Gastrocnemius medialis (tissue), 4 donors: ENCODE data around the gene FAM163B. TPM values are rescaled to one million over a fixed set of nuclear protein-coding genes. Genes with fewer than 3 reads are reported as not detected.

ENCODE experiments used
- ATAC-seq, 2 donors: fragments of 150-250 bp; one replicate each; pipeline ENCODE4 v1.9.1; 2016
- DNase-seq, 2 donors: peaks; one replicate each; pipeline ENCODE4 v3.0.0-alpha.2; 2019
- H3K27ac ChIP-seq, 4 donors: fragments of 200-600 bp; sonication (generic); 1 replicate in 1 of 4; 2 replicates in 3 of 4; pipeline ENCODE4 v1.5.1; 2016 to 2018; ENCODE audit warnings: mild to moderate bottlenecking in 2 of 4, moderate library complexity in 1 of 4
- H3K27me3 ChIP-seq, 3 donors: fragments of 200-600 bp; sonication (generic) in 2 of 3; 1 replicate in 1 of 3; 2 replicates in 2 of 3; pipeline versions ENCODE4 v1.5.1 to v1.6.0; 2016 to 2019; ENCODE audit warnings: mild to moderate bottlenecking in 1 of 3, moderate library complexity in 1 of 3
- H3K36me3 ChIP-seq, 2 donors: fragments of 200-600 bp; sonication (generic) in 1 of 2; one replicate each; pipeline ENCODE4 v1.5.1; 2017 to 2018
- H3K4me1 ChIP-seq, 2 donors: fragments of 200-600 bp; sonication (generic) in 1 of 2; one replicate each; pipeline ENCODE4 v1.5.1; 2016 to 2017; ENCODE audit warnings: mild to moderate bottlenecking in 2 of 2
- H3K4me3 ChIP-seq, 4 donors: fragments of 200-600 bp; sonication (generic) in 3 of 4; 1 replicate in 1 of 4; 2 replicates in 3 of 4; pipeline ENCODE4 v1.5.1; 2016 to 2019; ENCODE audit warnings: mild to moderate bottlenecking in 2 of 4
- H3K9me3 ChIP-seq, 3 donors: fragments of 200-600 bp; sonication (generic) in 2 of 3; 1 replicate in 1 of 3; 2 replicates in 2 of 3; pipeline ENCODE4 v1.5.1; 2016 to 2019
- POLR2A ChIP-seq, 2 donors: fragments of 450-650 bp; IDR thresholded peaks; one replicate each; pipeline ENCODE4 v1.6.1; 2017; ENCODE audit warnings: antibody characterized with exemption in 2 of 2, mild to moderate bottlenecking in 2 of 2, moderate library complexity in 2 of 2
- in situ Hi-C, 4 donors: fragments of 200-750 bp; cut with MboI; loops; one replicate each; pipeline versions ENCODE4 v1.15.0 to v1.8.0; 2017; ENCODE audit warnings: low sequenced_read_pairs in 4 of 4
- intact Hi-C: fragments of 100-400 bp; cut with DNase I; formaldehyde crosslinking; loops from one replicate; pipeline ENCODE4 v1.15.1; 2023; ENCODE audit warnings: low total_unique reads
- total RNA-seq, 4 donors: library from RNA; depleted of rRNA; stranded (reverse); fragments of >200 nt; gene quantifications; one replicate each; pipeline versions ENCODE4 v1.1.0 to v1.2.3, GENCODE V29; 2016
- TF ChIP-seq, protein P1 (sequence below), 5 experiments: fragments of 450-650 bp in 3 of 5; fragments of 200-600 bp in 2 of 5; sonication (generic) in 2 of 5; IDR thresholded peaks in 4 of 5; conservative IDR thresholded peaks in 1 of 5; 1 replicate in 4 of 5; 2 replicates in 1 of 5; pipeline ENCODE4 v1.5.1; 2016 to 2019; ENCODE audit warnings: antibody characterized with exemption in 5 of 5, mild to moderate bottlenecking in 3 of 5, moderate library complexity in 3 of 5

Gene FAM163B
- total RNA-seq, 4 donors from 2014 or later: not detected

DNA sequence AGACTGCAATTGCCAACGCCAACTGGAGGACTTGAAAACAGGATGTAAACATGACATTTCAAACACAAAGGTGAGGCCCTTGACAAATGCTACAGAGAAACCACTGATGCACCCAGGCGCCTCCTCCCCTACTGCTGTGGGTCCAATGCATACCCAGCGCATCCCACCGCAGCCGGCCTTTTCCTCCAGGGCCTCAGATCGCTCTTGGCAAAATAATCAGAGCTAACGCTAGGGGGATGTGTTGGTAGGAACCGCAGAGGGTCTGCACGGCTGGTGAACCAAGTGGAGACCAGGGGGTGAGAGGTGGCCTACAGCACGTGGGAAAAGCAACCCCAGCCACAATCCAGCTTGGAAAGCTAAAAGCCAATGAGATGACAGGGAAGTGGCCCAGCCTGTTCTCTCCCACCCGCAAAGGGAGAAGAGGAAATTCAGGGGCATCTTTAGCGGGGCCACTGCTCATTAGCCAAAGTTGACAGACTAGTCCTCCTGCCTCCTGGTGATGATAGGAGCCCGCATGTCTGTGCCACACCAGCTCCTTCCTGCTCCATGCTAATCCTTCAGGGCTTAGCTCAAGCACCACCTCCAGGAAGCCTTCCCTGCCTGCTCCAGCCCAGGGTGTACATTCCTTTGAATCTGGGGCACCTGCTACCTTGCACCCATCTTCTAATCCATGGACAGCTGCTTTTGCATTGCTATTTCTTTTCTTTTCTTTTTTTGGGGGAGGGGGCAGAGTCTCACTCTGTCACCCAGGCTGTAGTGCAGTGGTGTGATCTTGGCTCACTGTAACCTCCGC lies 5.9 kb downstream of the FAM163B start:
- Histone ChIP-seq H3K4me3 (no peak overlapping the region), H3K27me3 (peaks cover 51 to 60% (median 51%) of the 10 kb centered on the region in 3 donors), H3K27ac (no peak overlapping the region), H3K4me1 (no peaks in the 10 kb centered on the region), H3K36me3 (no peaks in the 10 kb centered on the region), H3K9me3 (no peaks in the 10 kb centered on the region)
- DNase-seq (no peak), ATAC-seq (no peak)
- intact Hi-C loops (no loop called here), in situ Hi-C loops (no loop called here)
- TF ChIP-seq POLR2A (IDR thresholded peaks at IDR 0.05): no peak
- TF ChIP-seq, protein P1, sequence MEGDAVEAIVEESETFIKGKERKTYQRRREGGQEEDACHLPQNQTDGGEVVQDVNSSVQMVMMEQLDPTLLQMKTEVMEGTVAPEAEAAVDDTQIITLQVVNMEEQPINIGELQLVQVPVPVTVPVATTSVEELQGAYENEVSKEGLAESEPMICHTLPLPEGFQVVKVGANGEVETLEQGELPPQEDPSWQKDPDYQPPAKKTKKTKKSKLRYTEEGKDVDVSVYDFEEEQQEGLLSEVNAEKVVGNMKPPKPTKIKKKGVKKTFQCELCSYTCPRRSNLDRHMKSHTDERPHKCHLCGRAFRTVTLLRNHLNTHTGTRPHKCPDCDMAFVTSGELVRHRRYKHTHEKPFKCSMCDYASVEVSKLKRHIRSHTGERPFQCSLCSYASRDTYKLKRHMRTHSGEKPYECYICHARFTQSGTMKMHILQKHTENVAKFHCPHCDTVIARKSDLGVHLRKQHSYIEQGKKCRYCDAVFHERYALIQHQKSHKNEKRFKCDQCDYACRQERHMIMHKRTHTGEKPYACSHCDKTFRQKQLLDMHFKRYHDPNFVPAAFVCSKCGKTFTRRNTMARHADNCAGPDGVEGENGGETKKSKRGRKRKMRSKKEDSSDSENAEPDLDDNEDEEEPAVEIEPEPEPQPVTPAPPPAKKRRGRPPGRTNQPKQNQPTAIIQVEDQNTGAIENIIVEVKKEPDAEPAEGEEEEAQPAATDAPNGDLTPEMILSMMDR (IDR thresholded peaks at IDR 0.05 in 4 of 5, conservative IDR thresholded peaks at IDR 0.05 in 1 of 5): no peak

DNA sequence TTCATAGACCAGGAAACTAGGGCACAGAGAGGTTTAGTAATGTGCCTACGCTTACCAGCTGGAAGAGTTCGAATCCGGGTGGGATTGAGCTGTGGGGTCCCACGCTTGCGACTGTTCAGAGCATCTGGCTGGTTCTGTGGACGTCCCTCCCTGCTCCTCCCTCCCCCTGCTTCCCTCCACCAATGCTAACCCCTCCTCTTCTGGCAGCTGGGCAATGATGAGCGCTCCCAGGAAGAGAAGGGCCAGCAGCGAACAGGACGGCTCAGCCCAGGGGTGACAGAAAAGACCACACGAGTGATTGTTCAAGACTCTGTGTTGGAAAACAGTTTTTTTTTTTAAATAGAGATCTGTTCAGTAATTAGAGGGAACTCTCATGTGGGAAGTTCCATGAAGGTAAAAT lies 6.9 kb downstream of the FAM163B start:
- no peak for TF ChIP-seq POLR2A (IDR thresholded peaks at IDR 0.05)
- TF ChIP-seq, protein P1 (IDR thresholded peaks at IDR 0.05 in 4 of 5, conservative IDR thresholded peaks at IDR 0.05 in 1 of 5): no peak
- Histone ChIP-seq H3K4me3 (no peak overlapping the region), H3K36me3 (no peaks in the 10 kb centered on the region), H3K9me3 (peaks cover 0 to 5% (median 0%) of the 10 kb centered on the region in 3 donors), H3K27ac (no peak overlapping the region), H3K4me1 (no peaks in the 10 kb centered on the region), H3K27me3 (peaks cover 41 to 50% (median 41%) of the 10 kb centered on the region in 3 donors)
- DNase-seq: no peak
- in situ Hi-C loops: no loop called here
- ATAC-seq: no peak
- intact Hi-C loops: no loop called here

DNA sequence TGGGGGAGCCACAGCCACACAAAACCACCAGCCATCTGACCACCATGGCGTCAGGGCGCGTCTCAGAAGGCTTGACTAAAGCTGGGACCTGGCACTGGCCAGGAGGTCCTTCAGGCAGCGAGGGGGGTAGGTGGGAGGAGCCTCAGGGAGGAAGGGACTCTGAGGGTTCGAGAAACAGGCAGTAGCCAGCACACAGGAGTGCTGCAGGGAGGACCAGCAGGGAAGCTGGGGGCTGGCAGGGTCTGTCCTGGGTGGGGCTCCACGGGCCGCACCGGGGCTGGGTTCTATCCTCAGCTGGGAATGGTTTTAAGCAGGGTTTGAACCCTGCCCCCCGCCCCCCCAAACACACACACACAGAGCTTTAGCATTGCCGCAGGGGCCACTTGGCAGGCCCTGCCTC lies 7.4 kb downstream of the FAM163B start:
- no peak overlapping the region for H3K27ac ChIP-seq
- DNase-seq (no peak), ATAC-seq (no peak)
- H3K4me1 ChIP-seq: no peaks in the 10 kb centered on the region
- no peak overlapping the region for H3K4me3 ChIP-seq
- in situ Hi-C loops (no loop called here), intact Hi-C loops (no loop called here)
- peaks cover 0 to 10% (median 0%) of the 10 kb centered on the region in 3 donors for H3K9me3 ChIP-seq
- TF ChIP-seq, protein P1 (IDR thresholded peaks at IDR 0.05 in 4 of 5, conservative IDR thresholded peaks at IDR 0.05 in 1 of 5): no peak
- no peak for TF ChIP-seq POLR2A (IDR thresholded peaks at IDR 0.05)
- peaks cover 35 to 44% (median 40%) of the 10 kb centered on the region in 3 donors for H3K27me3 ChIP-seq
- H3K36me3 ChIP-seq: no peaks in the 10 kb centered on the region

DNA sequence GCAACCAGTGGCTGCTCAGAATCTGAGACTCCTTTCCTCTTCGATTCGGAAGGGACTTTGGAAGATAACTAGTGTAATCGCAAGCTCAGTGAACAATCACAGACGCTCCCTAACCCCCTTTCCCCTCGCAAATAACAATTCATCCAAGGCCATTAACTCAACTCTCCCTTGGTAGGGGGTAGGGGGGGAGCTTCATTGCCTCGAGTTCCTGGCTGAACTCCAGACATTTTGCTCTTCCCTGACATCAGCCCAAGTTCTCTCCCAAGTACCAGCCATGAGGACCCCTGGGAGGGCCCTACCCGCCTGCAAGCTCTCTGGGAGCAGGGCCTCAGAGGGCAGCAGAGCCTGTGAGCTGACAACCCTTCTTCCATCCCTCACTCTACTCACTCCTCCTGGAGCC lies 8.4 kb downstream of the FAM163B start:
- TF ChIP-seq, protein P1 (IDR thresholded peaks at IDR 0.05 in 4 of 5, conservative IDR thresholded peaks at IDR 0.05 in 1 of 5): no peak
- TF ChIP-seq POLR2A (IDR thresholded peaks at IDR 0.05): no peak
- peaks cover 0 to 11% (median 0%) of the 10 kb centered on the region in 3 donors for H3K9me3 ChIP-seq
- no peak for DNase-seq
- intact Hi-C loops: no loop called here
- H3K27me3 ChIP-seq: peaks cover 25 to 34% (median 30%) of the 10 kb centered on the region in 3 donors
- H3K27ac ChIP-seq: no peak overlapping the region
- H3K4me1 ChIP-seq: no peaks in the 10 kb centered on the region
- no peak overlapping the region for H3K4me3 ChIP-seq
- no peaks in the 10 kb centered on the region for H3K36me3 ChIP-seq
- in situ Hi-C loops: no loop called here
- ATAC-seq: no peak
